ENCODE measurements around the gene PTGR3. TPM values are rescaled to one million over a fixed set of nuclear protein-coding genes. Genes with fewer than 3 reads are reported as not detected.

PTGR3 gene
- total RNA-seq, 1 experiment from 2014 or later, result 1.6 TPM

- Histone ChIP-seq H3K18ac (ENCODE audit: insufficient read length, low read depth, low read length) (no peak overlapping the region), H2BK5ac (ENCODE audit: insufficient read length, low read length) (no peak overlapping the region), H3K9ac (ENCODE audit: extremely low read depth, insufficient read length, low read length) (no peak overlapping the region), H4K91ac (ENCODE audit: insufficient read length, low read depth, low read length) (no peak overlapping the region), H3T11ph (ENCODE audit: low read length) (no peak overlapping the region), H3K23ac (ENCODE audit: insufficient read length, low read depth, low read length) (no peak overlapping the region), H3K14ac (ENCODE audit: insufficient read depth, low read length) (no peak overlapping the region; the same call in 1 of the 2 replicates), H3K9me3 (ENCODE audit: control insufficient read depth, low read depth, low read length) (no peaks in the 10 kb centered on the region), H2BK12ac (ENCODE audit: insufficient read length, low read depth, low read length) (no peak overlapping the region), H3K27ac (ENCODE audit: insufficient read length, low read depth, low read length) (no peak overlapping the region), H4K8ac (replicated peaks; ENCODE audit: insufficient read length, low read depth, low read length) (no peak overlapping the region), H3K27me3 (ENCODE audit: insufficient read depth, low read length) (no peaks in the 10 kb centered on the region), H2AK5ac (ENCODE audit: insufficient read length, low read length) (no peak overlapping the region), H2BK120ac (ENCODE audit: low read depth, low read length, poor library complexity, severe bottlenecking) (no peak overlapping the region), H2BK20ac (ENCODE audit: low read depth, low read length, poor library complexity, severe bottlenecking) (no peak overlapping the region), H3K4me1 (ENCODE audit: insufficient read depth, low read length) (no peaks in the 10 kb centered on the region), H4K20me1 (ENCODE audit: control insufficient read depth, insufficient read depth, insufficient read length) (no peaks in the 10 kb centered on the region), H4K5ac (ENCODE audit: insufficient read length, low read depth, low read length) (no peak overlapping the region), H3K79me1 (ENCODE audit: insufficient read depth, low read depth, low read length, poor library complexity, severe bottlenecking) (no peaks in the 10 kb centered on the region), H3K4ac (ENCODE audit: low read depth, low read length) (no peak overlapping the region), H3K56ac (ENCODE audit: insufficient read length, low read depth, low read length) (no peak overlapping the region), H2AFZ (ENCODE audit: low read length) (no peak overlapping the region), H3K4me2 (ENCODE audit: insufficient read depth, insufficient read length, low read length) (no peak overlapping the region), H3K79me2 (ENCODE audit: insufficient read depth, low read length) (no peaks in the 10 kb centered on the region), H3K23me2 (ENCODE audit: insufficient read length, low read depth, low read length, poor library complexity, severe bottlenecking) (no peaks in the 10 kb centered on the region), H2BK15ac (ENCODE audit: low read depth, low read length) (no peak overlapping the region)
- Mint-ChIP-seq H3K27me3 (ENCODE audit: low read depth) (no peaks in the 10 kb centered on the region), H3K27ac (no peak overlapping the region), H3K36me3 (ENCODE audit: insufficient read depth in 1 of 3, low read depth in 3 of 3) (no peaks in the 10 kb centered on the region), H3K9me3 (no peaks in the 10 kb centered on the region; a peak in 1 of 5 replicates), H3K4me1 (no peaks in the 10 kb centered on the region), H3K4me3 (no peak overlapping the region)
- WGBS (ENCODE audit: extremely low coverage, insufficient read length, low lambda C conversion rate), result no CpG with 5 or more reads among the region's 18 CpGs
- TF ChIP-seq, protein P1, sequence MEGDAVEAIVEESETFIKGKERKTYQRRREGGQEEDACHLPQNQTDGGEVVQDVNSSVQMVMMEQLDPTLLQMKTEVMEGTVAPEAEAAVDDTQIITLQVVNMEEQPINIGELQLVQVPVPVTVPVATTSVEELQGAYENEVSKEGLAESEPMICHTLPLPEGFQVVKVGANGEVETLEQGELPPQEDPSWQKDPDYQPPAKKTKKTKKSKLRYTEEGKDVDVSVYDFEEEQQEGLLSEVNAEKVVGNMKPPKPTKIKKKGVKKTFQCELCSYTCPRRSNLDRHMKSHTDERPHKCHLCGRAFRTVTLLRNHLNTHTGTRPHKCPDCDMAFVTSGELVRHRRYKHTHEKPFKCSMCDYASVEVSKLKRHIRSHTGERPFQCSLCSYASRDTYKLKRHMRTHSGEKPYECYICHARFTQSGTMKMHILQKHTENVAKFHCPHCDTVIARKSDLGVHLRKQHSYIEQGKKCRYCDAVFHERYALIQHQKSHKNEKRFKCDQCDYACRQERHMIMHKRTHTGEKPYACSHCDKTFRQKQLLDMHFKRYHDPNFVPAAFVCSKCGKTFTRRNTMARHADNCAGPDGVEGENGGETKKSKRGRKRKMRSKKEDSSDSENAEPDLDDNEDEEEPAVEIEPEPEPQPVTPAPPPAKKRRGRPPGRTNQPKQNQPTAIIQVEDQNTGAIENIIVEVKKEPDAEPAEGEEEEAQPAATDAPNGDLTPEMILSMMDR (conservative IDR thresholded peaks at IDR 0.05), result no peak
- DNase-seq, result no peak
Measured at GRCh38 chr18:75249672-75250470, 40.9 kb upstream of the PTGR3 start.
